ENCODE measurements around the gene DGKD.

The DGKD gene

GRCh38 chr2:233464056-233464455, 109.8 kb downstream of the DGKD start:
- DNase-seq, result no peak

GRCh38 chr2:233464531-233465240, 110.4 kb downstream of the DGKD start:
- no peak for DNase-seq

- no peak for DNase-seq
These were observed 112.8 kb downstream of the DGKD start for GRCh38 chr2:233466991-233467603.

GRCh38 chr2:233468047-233468740, 113.9 kb downstream of the DGKD start:
- DNase-seq, result no peak

GRCh38 chr2:233468741-233469110, 114.4 kb downstream of the DGKD start:
- DNase-seq, result no peak

GRCh38 chr2:233469261-233470010, 115.1 kb downstream of the DGKD start:
- no peak for DNase-seq

- no peak for DNase-seq
These were observed 115.9 kb downstream of the DGKD start for GRCh38 chr2:233470011-233470687.

GRCh38 chr2:233470839-233471238, 116.5 kb downstream of the DGKD start:
- DNase-seq, result no peak

GRCh38 chr2:233471291-233472035, 117.2 kb downstream of the DGKD start:
- no peak for DNase-seq

GRCh38 chr2:233473386-233473791, 119.1 kb downstream of the DGKD start:
- no peak for DNase-seq

GRCh38 chr2:233473878-233474277, 119.6 kb downstream of the DGKD start:
- no peak for DNase-seq

- DNase-seq, result no peak
These were observed 120.2 kb downstream of the DGKD start for GRCh38 chr2:233474308-233475160.

- no peak for DNase-seq
These were observed 121.7 kb downstream of the DGKD start for GRCh38 chr2:233476063-233476410.

- no peak for DNase-seq
These were observed 122.6 kb downstream of the DGKD start for GRCh38 chr2:233476651-233477547.

- no peak for DNase-seq
These were observed 123.5 kb downstream of the DGKD start for GRCh38 chr2:233477548-233478433.

GRCh38 chr2:233479616-233480489, 125.6 kb downstream of the DGKD start:
- DNase-seq, result no peak

GRCh38 chr2:233480490-233481202, 126.4 kb downstream of the DGKD start:
- DNase-seq, result no peak
